Neural cell (in vitro differentiated cells): ENCODE measurements around the gene GRXCR1. TPM values are rescaled to one million over a fixed set of nuclear protein-coding genes. Genes with fewer than 3 reads are reported as not detected.

Experiments
- H2AFZ ChIP-seq: fragments of 200-600, 300-800 bp; sonication (generic), shearing (Covaris generic); 2 replicates; pipeline ENCODE4 v1.6.0; 2014; ENCODE audit warnings: low read depth, mild to moderate bottlenecking, antibody characterized with exemption, low read length, moderate library complexity
- H3F3A ChIP-seq: fragments of 200-600 bp; shearing (Covaris generic); 2 replicates; pipeline ENCODE4 v1.6.1; 2016; ENCODE audit warnings: mild to moderate bottlenecking, moderate library complexity, mixed read lengths, antibody characterized with exemption, low read length; ENCODE audit not compliant: insufficient read depth, poor library complexity, severe bottlenecking
- H3K27ac ChIP-seq: fragments of 200-600, 300-800 bp; sonication (generic), shearing (Covaris generic); 2 replicates; pipeline ENCODE4 v1.5.1; 2014; ENCODE audit warnings: mild to moderate bottlenecking, low read length, moderate library complexity
- H3K27me3 ChIP-seq: fragments of 300-800, 200-600 bp; sonication (generic), shearing (Covaris generic); 2 replicates; pipeline ENCODE4 v1.6.0; 2014; ENCODE audit warnings: mild to moderate bottlenecking, low read depth, low read length, moderate library complexity; ENCODE audit not compliant: insufficient read depth
- H3K36me3 ChIP-seq: fragments of 300-800, 200-600 bp; sonication (generic), shearing (Covaris generic); 2 replicates; pipeline ENCODE4 v1.5.1; 2014; ENCODE audit warnings: mild to moderate bottlenecking, antibody characterized with exemption, low read length, moderate library complexity; ENCODE audit not compliant: insufficient read depth
- H3K4me2 ChIP-seq: fragments of 300-800, 200-600 bp; sonication (generic), shearing (Covaris generic); 2 replicates; pipeline ENCODE4 v1.6.0; 2014; ENCODE audit warnings: mild to moderate bottlenecking, low read length
- H3K4me3 ChIP-seq: fragments of 300-800, 200-600 bp; sonication (generic), shearing (Covaris generic); 2 replicates; pipeline ENCODE4 v1.5.1; 2014; ENCODE audit warnings: mild to moderate bottlenecking, low read length, moderate library complexity
- H3K79me2 ChIP-seq: fragments of 200-600 bp; shearing (Covaris generic); replicated peaks from 2 replicates; pipeline ENCODE4 v1.6.0; 2014; ENCODE audit warnings: mild to moderate bottlenecking, low read length, moderate library complexity; ENCODE audit not compliant: insufficient read depth
- H3K9ac ChIP-seq: fragments of 300-800, 200-600 bp; sonication (generic), shearing (Covaris generic); 2 replicates; pipeline ENCODE4 v1.6.1; 2016; ENCODE audit warnings: mild to moderate bottlenecking, low read length, mixed read lengths
- H3K9me2 ChIP-seq: fragments of 200-600 bp; shearing (Covaris generic); 2 replicates; pipeline ENCODE4 v1.6.1; 2016; ENCODE audit warnings: mild to moderate bottlenecking, low read length, mixed read lengths; ENCODE audit not compliant: insufficient read depth
- H3K9me3 ChIP-seq: fragments of 200-600, 300-800 bp; sonication (generic), shearing (Covaris generic); 2 replicates; pipeline ENCODE4 v1.6.1; 2016; ENCODE audit warnings: mild to moderate bottlenecking, mixed run types, low read length, moderate library complexity, mixed read lengths
- H4K20me1 ChIP-seq: fragments of 200-600 bp; shearing (Covaris generic); 2 replicates; pipeline ENCODE4 v1.6.1; 2016; ENCODE audit warnings: mild to moderate bottlenecking, mixed run types; ENCODE audit not compliant: insufficient read depth
- CTCF ChIP-seq: fragments of 450-650 bp; IDR thresholded peaks from 2 replicates; pipeline ENCODE4 v1.5.1; 2014; ENCODE audit warnings: antibody characterized with exemption, mild to moderate bottlenecking, moderate library complexity; ENCODE audit not compliant: poor library complexity, severe bottlenecking
- EP300 ChIP-seq: fragments of 450-650 bp; conservative IDR thresholded peaks from 2 replicates; pipeline ENCODE4 v1.6.1; 2014; ENCODE audit warnings: antibody characterized with exemption, mild to moderate bottlenecking, moderate library complexity; ENCODE audit not compliant: poor library complexity, severe bottlenecking
- EZH2 ChIP-seq: fragments of 200-600, 300-800 bp; shearing (Covaris generic), sonication (generic); IDR thresholded peaks from 2 replicates; pipeline ENCODE4 v1.6.1; 2014; ENCODE audit warnings: antibody characterized with exemption, low read length, borderline replicate concordance, mild to moderate bottlenecking; ENCODE audit not compliant: insufficient read depth, poor library complexity, severe bottlenecking
- MXI1 ChIP-seq: fragments of 450-650 bp; conservative IDR thresholded peaks from 2 replicates; pipeline ENCODE4 v1.6.1; 2014; ENCODE audit warnings: antibody characterized with exemption, mild to moderate bottlenecking; ENCODE audit not compliant: poor library complexity, severe bottlenecking
- POLR2AphosphoS5 ChIP-seq: IDR thresholded peaks from 2 replicates; pipeline ENCODE4 v1.6.1; 2012
- RAD21 ChIP-seq: fragments of 450-650 bp; conservative IDR thresholded peaks from 2 replicates; pipeline ENCODE4 v1.6.1; 2014; ENCODE audit warnings: antibody characterized with exemption, mild to moderate bottlenecking, moderate library complexity
- REST ChIP-seq: IDR thresholded peaks from 2 replicates; pipeline ENCODE4 v1.6.1; 2012; ENCODE audit warnings: borderline replicate concordance
- SMC3 ChIP-seq: fragments of 450-650 bp; conservative IDR thresholded peaks from 2 replicates; pipeline ENCODE4 v1.6.1; 2014; ENCODE audit warnings: antibody characterized with exemption, mild to moderate bottlenecking, moderate library complexity; ENCODE audit not compliant: poor library complexity
- TAF1 ChIP-seq: IDR thresholded peaks from 2 replicates; pipeline ENCODE4 v1.6.1; 2012; ENCODE audit warnings: low read depth
- polyA plus RNA-seq: library from polyadenylated mRNA; depleted of rRNA; stranded (reverse); fragments of >200 nt; gene quantifications from 2 replicates; pipeline ENCODE4 v1.2.3, GENCODE V29; 2014

GRXCR1 gene
- polyA plus RNA-seq, 1 donor from 2014 or later, result not detected

GRCh38 chr4:42923431-42923830 is 30.9 kb downstream of the GRXCR1 start:
- no peaks in the 10 kb centered on the region for H3K9me3 ChIP-seq
- H2AFZ ChIP-seq, result no peak overlapping the region
- no peaks in the 10 kb centered on the region for H3F3A ChIP-seq
- H3K27ac ChIP-seq, result no peak overlapping the region
- H3K36me3 ChIP-seq, result no peaks in the 10 kb centered on the region
- TF ChIP-seq SMC3 (no peak), MXI1 (no peak), CTCF (no peak), TAF1 (no peak), EP300 (no peak), POLR2AphosphoS5 (no peak), EZH2 (no peak), RAD21 (no peak), REST (no peak)
- H3K4me2 ChIP-seq, result no peak overlapping the region
- no peak overlapping the region for H3K9ac ChIP-seq
- H3K9me2 ChIP-seq, result no peaks in the 10 kb centered on the region
- H3K27me3 ChIP-seq, result no peaks in the 10 kb centered on the region
- H3K4me3 ChIP-seq, result no peak overlapping the region
- no peaks in the 10 kb centered on the region for H4K20me1 ChIP-seq
- no peaks in the 10 kb centered on the region for H3K79me2 ChIP-seq

- H3K9ac ChIP-seq, result no peak overlapping the region
- H3K4me2 ChIP-seq, result no peak overlapping the region
- H2AFZ ChIP-seq, result no peak overlapping the region
- no peaks in the 10 kb centered on the region for H3K36me3 ChIP-seq
- H3K27ac ChIP-seq, result no peak overlapping the region
- H3K4me3 ChIP-seq, result no peak overlapping the region
- H3K27me3 ChIP-seq, result no peaks in the 10 kb centered on the region
- H3K9me3 ChIP-seq, result no peaks in the 10 kb centered on the region
- H3F3A ChIP-seq, result no peaks in the 10 kb centered on the region
- H3K79me2 ChIP-seq, result no peaks in the 10 kb centered on the region
- H3K9me2 ChIP-seq, result no peaks in the 10 kb centered on the region
- no peak for TF ChIP-seq SMC3
- no peak for TF ChIP-seq RAD21
- TF ChIP-seq EZH2, result no peak
- TF ChIP-seq POLR2AphosphoS5, result no peak
- TF ChIP-seq EP300, result no peak
- no peak for TF ChIP-seq TAF1
- no peak for TF ChIP-seq CTCF
- TF ChIP-seq MXI1, result no peak
- no peak for TF ChIP-seq REST
- no peaks in the 10 kb centered on the region for H4K20me1 ChIP-seq
Measured at GRCh38 chr4:42925921-42926320, 33.4 kb downstream of the GRXCR1 start.
